Calu3 (cell line): Measurements from ENCODE around the gene TBXAS1. TPM values are rescaled to one million over a fixed set of nuclear protein-coding genes. Genes with fewer than 3 reads are reported as not detected.

Source experiments
- BruUV-seq: library from RNA; stranded (reverse); fragments of 400-500 nt; replicated peaks from 2 replicates; lab custom pipeline; 2021; lab: Mats Ljungman, UMichigan
- CTCF ChIA-PET: fragments of 300-600 bp; sonication (Branson Sonifier 250); formaldehyde crosslinking; loops from one replicate; lab custom pipeline; 2022; ENCODE audit warnings: antibody characterized with exemption; lab: Charles Lee
- DNase-seq: peaks from one replicate; pipeline ENCODE4 v3.0.0; 2022
- H3K27ac Mint-ChIP-seq: one replicate; pipeline ENCODE4 v1.8.0; 2022; ENCODE audit warnings: mixed read lengths; ENCODE audit not compliant: unreplicated experiment
- H3K27me3 Mint-ChIP-seq: one replicate; pipeline ENCODE4 v1.8.0; 2022; ENCODE audit warnings: mixed read lengths; ENCODE audit not compliant: unreplicated experiment
- H3K36me3 Mint-ChIP-seq: one replicate; pipeline ENCODE4 v1.8.0; 2022; ENCODE audit warnings: mild to moderate bottlenecking, moderate library complexity, mixed read lengths; ENCODE audit not compliant: insufficient read depth, unreplicated experiment
- H3K4me1 Mint-ChIP-seq: one replicate; pipeline ENCODE4 v1.8.0; 2022; ENCODE audit warnings: mild to moderate bottlenecking, low read depth, mixed read lengths; ENCODE audit not compliant: unreplicated experiment
- H3K4me3 Mint-ChIP-seq: one replicate; pipeline ENCODE4 v1.8.0; 2022; ENCODE audit warnings: mild to moderate bottlenecking, low read depth, moderate library complexity, mixed read lengths; ENCODE audit not compliant: unreplicated experiment
- H3K9me3 Mint-ChIP-seq: one replicate; pipeline ENCODE4 v1.8.0; 2022; ENCODE audit warnings: low read depth, mixed read lengths; ENCODE audit not compliant: unreplicated experiment
- CTCF ChIP-seq: fragments of 200-600 bp; IDR thresholded peaks from one replicate; pipeline ENCODE4 v1.8.0; 2022; ENCODE audit warnings: antibody characterized with exemption; ENCODE audit not compliant: unreplicated experiment
- intact Hi-C: fragments of 100-400 bp; cut with micrococcal nuclease; formaldehyde crosslinking; loops from one replicate; pipeline ENCODE4 v1.10.0; 2022; ENCODE audit not compliant: unreplicated experiment
- total RNA-seq: library from RNA; stranded (reverse); gene quantifications from 2 replicates; pipeline ENCODE4 v1.2.3, GENCODE V29; 2022

Gene TBXAS1
- total RNA-seq, 1 experiment from 2014 or later = 33.0 TPM

- TF ChIP-seq CTCF = no peak
- Mint-ChIP-seq H3K27ac (no peak overlapping the region), H3K9me3 (no peaks in the 10 kb centered on the region), H3K36me3 (no peaks in the 10 kb centered on the region), H3K4me1 (no peaks in the 10 kb centered on the region), H3K4me3 (no peak overlapping the region), H3K27me3 (no peaks in the 10 kb centered on the region)
- intact Hi-C loops = no loop called here
- no TSS peak for BruUV-seq
- CTCF ChIA-PET = interaction anchor here (0.6 kb wide), 1 partner anchor 314 kb away, joined by 4 read pairs; no protein-coding TSS in a partner anchor
- no peak for DNase-seq
Observed at GRCh38 chr7:139987691-139988516, 158.8 kb downstream of the TBXAS1 start.

GRCh38 chr7:139989366-139990141 lies 160.5 kb downstream of the TBXAS1 start:
- Mint-ChIP-seq H3K9me3 (no peaks in the 10 kb centered on the region), H3K27ac (no peak overlapping the region), H3K4me1 (no peaks in the 10 kb centered on the region), H3K27me3 (no peaks in the 10 kb centered on the region), H3K36me3 (no peaks in the 10 kb centered on the region), H3K4me3 (no peak overlapping the region)
- no TSS peak for BruUV-seq
- CTCF ChIA-PET = no interaction called here
- no peak for TF ChIP-seq CTCF
- intact Hi-C loops = no loop called here
- no peak for DNase-seq

GRCh38 chr7:139990142-139990535 lies 161.1 kb downstream of the TBXAS1 start:
- no peak overlapping the region for H3K4me3 Mint-ChIP-seq
- CTCF ChIA-PET = no interaction called here
- no peaks in the 10 kb centered on the region for H3K4me1 Mint-ChIP-seq
- BruUV-seq = no TSS peak
- H3K36me3 Mint-ChIP-seq = no peaks in the 10 kb centered on the region
- no peak for DNase-seq
- H3K27ac Mint-ChIP-seq = no peak overlapping the region
- no peak for TF ChIP-seq CTCF
- intact Hi-C loops = no loop called here
- no peaks in the 10 kb centered on the region for H3K27me3 Mint-ChIP-seq
- H3K9me3 Mint-ChIP-seq = no peaks in the 10 kb centered on the region

- no peak overlapping the region for H3K27ac Mint-ChIP-seq
- no peaks in the 10 kb centered on the region for H3K36me3 Mint-ChIP-seq
- intact Hi-C loops = no loop called here
- CTCF ChIA-PET = no interaction called here
- DNase-seq = no peak
- no peaks in the 10 kb centered on the region for H3K9me3 Mint-ChIP-seq
- no peaks in the 10 kb centered on the region for H3K27me3 Mint-ChIP-seq
- H3K4me1 Mint-ChIP-seq = no peaks in the 10 kb centered on the region
- no peak for TF ChIP-seq CTCF
- no peak overlapping the region for H3K4me3 Mint-ChIP-seq
- BruUV-seq = no TSS peak
Observed at GRCh38 chr7:139990571-139991268, 161.7 kb downstream of the TBXAS1 start.
